ENCODE data around the gene DNTT.

Gene DNTT

DNA sequence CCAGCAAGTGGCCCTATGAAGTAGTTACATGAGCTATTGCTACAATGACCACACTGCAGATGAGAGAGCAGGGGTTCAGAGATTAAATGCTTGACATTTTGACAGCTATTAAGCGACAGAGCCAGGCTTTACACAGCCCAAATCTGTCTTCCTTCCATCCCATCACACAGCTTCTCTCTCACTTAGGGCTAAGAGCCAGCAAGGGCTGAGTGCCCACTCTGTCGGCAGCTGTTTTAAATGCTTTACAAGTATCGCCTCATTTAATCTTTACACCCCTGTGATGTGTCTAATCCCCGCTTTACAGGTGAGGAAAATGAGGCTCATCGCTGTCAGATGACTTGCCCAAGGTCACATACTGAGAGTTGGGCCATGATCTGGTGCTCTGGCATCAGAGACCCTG is 69.8 kb downstream of the DNTT start:
- Histone ChIP-seq H3K4me3 (replicated peaks; ENCODE audit: insufficient read depth, low read length) (no peak overlapping the region), H3K27me3 (ENCODE audit: insufficient read depth, poor library complexity, severe bottlenecking) (peaks cover 5% of the 10 kb centered on the region), H3K27ac (replicated peaks) (no peak overlapping the region)
- DNase-seq (ENCODE audit: low read depth in 1 of 2, low spot score in 1 of 2) = no peak
- TF ChIP-seq POLR2AphosphoS5 (IDR thresholded peaks at IDR 0.05; ENCODE audit: low read depth) (no peak), SPI1 (IDR thresholded peaks at IDR 0.05; ENCODE audit: borderline replicate concordance, low read depth) (no peak), GABPA (IDR thresholded peaks at IDR 0.05; ENCODE audit: low read depth) (no peak), CTCF (IDR thresholded peaks at IDR 0.05; ENCODE audit: insufficient read depth, low read length) (no peak)
- TF ChIP-seq, protein P1, sequence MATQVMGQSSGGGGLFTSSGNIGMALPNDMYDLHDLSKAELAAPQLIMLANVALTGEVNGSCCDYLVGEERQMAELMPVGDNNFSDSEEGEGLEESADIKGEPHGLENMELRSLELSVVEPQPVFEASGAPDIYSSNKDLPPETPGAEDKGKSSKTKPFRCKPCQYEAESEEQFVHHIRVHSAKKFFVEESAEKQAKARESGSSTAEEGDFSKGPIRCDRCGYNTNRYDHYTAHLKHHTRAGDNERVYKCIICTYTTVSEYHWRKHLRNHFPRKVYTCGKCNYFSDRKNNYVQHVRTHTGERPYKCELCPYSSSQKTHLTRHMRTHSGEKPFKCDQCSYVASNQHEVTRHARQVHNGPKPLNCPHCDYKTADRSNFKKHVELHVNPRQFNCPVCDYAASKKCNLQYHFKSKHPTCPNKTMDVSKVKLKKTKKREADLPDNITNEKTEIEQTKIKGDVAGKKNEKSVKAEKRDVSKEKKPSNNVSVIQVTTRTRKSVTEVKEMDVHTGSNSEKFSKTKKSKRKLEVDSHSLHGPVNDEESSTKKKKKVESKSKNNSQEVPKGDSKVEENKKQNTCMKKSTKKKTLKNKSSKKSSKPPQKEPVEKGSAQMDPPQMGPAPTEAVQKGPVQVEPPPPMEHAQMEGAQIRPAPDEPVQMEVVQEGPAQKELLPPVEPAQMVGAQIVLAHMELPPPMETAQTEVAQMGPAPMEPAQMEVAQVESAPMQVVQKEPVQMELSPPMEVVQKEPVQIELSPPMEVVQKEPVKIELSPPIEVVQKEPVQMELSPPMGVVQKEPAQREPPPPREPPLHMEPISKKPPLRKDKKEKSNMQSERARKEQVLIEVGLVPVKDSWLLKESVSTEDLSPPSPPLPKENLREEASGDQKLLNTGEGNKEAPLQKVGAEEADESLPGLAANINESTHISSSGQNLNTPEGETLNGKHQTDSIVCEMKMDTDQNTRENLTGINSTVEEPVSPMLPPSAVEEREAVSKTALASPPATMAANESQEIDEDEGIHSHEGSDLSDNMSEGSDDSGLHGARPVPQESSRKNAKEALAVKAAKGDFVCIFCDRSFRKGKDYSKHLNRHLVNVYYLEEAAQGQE (IDR thresholded peaks at IDR 0.05; ENCODE audit: insufficient replicate concordance, low read depth) = no peak

DNA sequence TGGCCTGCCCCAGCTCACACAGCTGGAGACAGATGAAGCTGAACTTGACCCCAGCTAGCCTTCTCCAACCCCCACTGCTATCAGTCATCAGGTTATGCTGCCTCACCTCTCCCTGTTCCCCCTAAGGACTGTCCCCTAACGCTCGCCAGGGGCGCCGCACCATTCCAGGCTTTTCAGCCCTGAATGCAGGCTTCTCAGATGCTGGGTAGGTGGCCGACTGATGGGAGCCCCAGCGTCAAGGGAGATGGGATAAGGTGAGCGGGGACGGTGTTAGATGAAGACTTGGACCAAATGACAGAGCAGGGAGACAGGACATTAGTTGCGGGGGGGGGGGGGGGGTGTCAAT is 70.4 kb downstream of the DNTT start:
- no peak for TF ChIP-seq POLR2AphosphoS5 (IDR thresholded peaks at IDR 0.05; ENCODE audit: low read depth)
- TF ChIP-seq GABPA (IDR thresholded peaks at IDR 0.05; ENCODE audit: low read depth) = no peak
- no peak for TF ChIP-seq CTCF (IDR thresholded peaks at IDR 0.05; ENCODE audit: insufficient read depth, low read length)
- no peak for TF ChIP-seq SPI1 (IDR thresholded peaks at IDR 0.05; ENCODE audit: borderline replicate concordance, low read depth)
- TF ChIP-seq, protein P1 (IDR thresholded peaks at IDR 0.05; ENCODE audit: insufficient replicate concordance, low read depth) = no peak
- DNase-seq (ENCODE audit: low read depth in 1 of 2, low spot score in 1 of 2) = no peak
- H3K4me3 ChIP-seq (replicated peaks; ENCODE audit: insufficient read depth, low read length) = peak overlapping the region; percentile 52
- H3K27me3 ChIP-seq (ENCODE audit: insufficient read depth, poor library complexity, severe bottlenecking) = peaks cover 5% of the 10 kb centered on the region
- no peak overlapping the region for H3K27ac ChIP-seq (replicated peaks)

- H3K4me3 ChIP-seq (replicated peaks; ENCODE audit: insufficient read depth, low read length) = peak overlapping the region; percentile 52
- peaks cover 5% of the 10 kb centered on the region for H3K27me3 ChIP-seq (ENCODE audit: insufficient read depth, poor library complexity, severe bottlenecking)
- TF ChIP-seq SPI1 (IDR thresholded peaks at IDR 0.05; ENCODE audit: borderline replicate concordance, low read depth) = 0 out of 2 replicates have a peak, but pooled peaks have one; percentile 6
- no peak for TF ChIP-seq GABPA (IDR thresholded peaks at IDR 0.05; ENCODE audit: low read depth)
- peak; percentile 99 for TF ChIP-seq CTCF (IDR thresholded peaks at IDR 0.05; ENCODE audit: insufficient read depth, low read length)
- TF ChIP-seq, protein P1 (IDR thresholded peaks at IDR 0.05; ENCODE audit: insufficient replicate concordance, low read depth) = no peak
- TF ChIP-seq POLR2AphosphoS5 (IDR thresholded peaks at IDR 0.05; ENCODE audit: low read depth) = no peak
- no peak overlapping the region for H3K27ac ChIP-seq (replicated peaks)
- peak; percentile 85 to 87 for DNase-seq (ENCODE audit: low read depth in 1 of 2, low spot score in 1 of 2)
Observed at GRCh38 chr10:96374985-96375830, 71.0 kb downstream of the DNTT start.

All from HL-60 (cell line).